ENCODE results near the gene SRSF2.
A peak's percentile ranks its signal among the peaks of the same experiment; 100 is the strongest.
"Not testable (repeated sequence)": the region's sequence is repeated elsewhere in the genome, so short reads cannot be mapped to it uniquely, and the experiment has no call there.

Gene SRSF2

DNA sequence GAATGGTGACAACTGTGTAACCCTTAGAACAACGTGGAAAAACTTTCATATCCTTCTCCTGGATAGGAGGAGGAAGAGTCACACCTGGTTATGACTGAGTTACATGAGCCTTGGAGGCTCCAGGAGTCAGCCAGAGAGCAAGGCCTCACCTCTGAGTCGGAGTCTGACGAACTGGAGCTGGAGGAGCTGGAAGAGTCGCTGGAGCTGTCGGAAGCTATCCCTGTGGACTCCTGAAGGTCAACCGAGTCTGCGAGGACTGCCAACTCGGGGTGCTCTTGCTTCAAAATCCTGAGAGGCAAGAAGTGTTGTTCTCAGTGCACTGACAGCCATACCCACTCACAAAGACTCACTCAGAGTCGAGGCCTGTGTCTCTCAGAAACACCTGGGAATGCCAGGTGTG lies 16.9 kb downstream of the SRSF2 start:
- DNase-seq: no peak

DNA sequence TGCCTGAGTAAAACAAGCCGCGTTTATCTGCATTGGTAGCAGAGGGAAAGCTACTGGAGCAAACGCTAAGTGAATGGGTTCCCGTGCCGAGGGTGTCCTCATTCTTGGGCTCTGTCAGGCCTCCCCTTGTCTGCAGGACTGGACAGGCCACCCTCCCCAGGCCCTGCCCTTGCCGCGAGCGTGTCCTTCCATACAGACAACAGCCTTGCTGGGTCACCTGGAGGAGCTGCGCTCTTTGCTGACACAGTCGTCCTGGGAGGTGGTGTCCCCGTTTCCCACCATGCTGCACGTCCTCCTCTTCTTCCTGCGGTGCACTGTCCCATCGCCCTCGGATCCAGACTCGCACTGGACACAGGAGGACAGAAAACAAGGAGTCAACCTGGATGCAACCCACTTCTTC lies 18.6 kb downstream of the SRSF2 start:
- no peak for DNase-seq

GRCh38 chr17:76716839-76717215 lies 20.3 kb downstream of the SRSF2 start:
- DNase-seq: no peak

DNA sequence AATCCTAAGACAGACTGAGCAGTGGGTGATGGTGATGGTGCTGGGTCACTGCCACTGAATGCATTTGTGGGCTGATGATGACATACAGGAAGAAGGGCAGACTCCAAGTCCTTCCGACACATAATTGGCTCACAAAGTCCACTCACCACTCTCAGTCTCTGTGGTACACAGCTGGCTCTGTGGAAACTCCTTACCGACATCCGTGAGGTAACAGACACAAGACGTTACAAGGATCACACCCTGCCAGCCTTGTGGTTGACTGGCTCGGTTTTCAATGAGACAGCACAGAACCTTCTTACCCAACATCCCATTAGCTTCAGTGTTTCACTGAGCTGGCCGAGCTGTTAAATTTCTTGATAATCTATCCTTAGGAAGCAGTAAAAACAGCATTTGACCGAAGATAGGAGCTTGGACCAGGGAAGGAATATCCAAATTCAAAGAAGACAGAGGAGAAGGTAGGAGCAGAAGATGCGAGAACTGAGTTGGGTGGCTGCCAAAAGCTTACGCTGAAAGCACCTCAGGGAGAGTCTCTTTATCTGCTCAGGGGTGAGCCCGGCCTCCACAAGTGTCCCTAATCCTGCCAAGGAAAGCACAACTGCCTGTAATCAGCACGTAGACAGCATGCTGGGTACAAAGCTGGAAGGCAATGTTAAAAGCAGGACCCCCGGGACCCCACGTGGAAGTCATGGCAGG lies 20.8 kb downstream of the SRSF2 start:
- peak; percentile 46 for DNase-seq

- no peak for DNase-seq
Observed at GRCh38 chr17:76715496-76715830, 21.7 kb downstream of the SRSF2 start.

- peak; percentile 72 for DNase-seq
Observed at GRCh38 chr17:76714822-76715495, 22.2 kb downstream of the SRSF2 start.

DNA sequence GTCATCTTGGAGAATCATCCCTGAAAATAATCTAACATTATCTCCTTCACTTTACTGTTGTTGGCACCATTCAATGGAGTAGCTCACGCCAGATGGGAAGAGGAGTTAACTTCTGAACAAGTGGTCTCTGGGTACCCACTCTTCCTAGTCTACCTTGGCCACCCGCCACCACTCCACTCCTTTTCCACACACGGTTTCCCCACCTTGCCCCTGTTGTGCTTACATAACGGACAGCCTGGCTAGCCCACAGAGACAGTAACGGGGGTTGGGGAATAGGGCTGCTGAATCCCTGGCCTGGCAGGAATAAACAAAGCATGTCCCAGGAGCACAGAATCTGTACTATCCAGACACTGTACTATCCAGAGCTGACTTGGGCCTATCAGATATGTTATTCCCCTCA lies 22.8 kb downstream of the SRSF2 start:
- DNase-seq: no peak

- no peak for DNase-seq
Observed at GRCh38 chr17:76713765-76714164, 23.4 kb downstream of the SRSF2 start.

GRCh38 chr17:76712321-76712720 lies 24.8 kb downstream of the SRSF2 start:
- DNase-seq: not testable (repeated sequence)

DNA sequence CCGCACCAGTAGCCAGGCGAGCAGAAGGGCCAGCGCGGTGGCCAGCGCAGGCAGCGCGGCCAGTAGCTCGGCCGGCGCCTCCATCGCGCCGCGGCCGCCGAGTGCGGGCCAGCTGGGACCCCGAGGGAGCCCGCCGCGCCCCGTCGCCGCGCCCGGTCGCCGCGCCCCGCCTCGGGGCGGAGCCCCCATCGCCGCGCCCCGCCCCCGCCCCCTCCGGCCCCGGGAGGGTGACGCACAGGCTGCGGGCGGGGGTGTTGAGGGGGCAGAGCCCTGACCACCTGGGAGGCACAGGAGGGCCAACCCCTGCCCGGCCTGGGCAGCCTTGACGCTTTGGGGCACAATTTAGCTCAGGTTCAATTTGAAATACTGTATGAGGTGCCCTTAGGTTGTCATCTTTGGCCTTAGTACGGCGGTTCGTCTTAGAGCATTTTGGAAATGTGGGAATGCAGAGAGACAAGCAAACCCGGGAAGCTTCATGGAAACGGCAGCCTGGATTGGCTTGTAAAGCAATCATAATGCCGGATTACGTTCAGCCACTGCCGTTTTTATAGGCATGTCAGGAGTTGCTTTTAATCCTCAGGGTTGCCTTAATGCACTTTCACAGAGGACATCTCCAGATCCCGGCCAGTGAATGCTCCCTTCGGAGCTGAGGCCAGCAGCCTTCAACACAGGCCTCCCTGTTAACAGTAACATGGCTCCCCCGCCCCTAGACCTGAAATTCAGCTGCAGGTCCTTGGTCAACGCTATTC lies 26.1 kb downstream of the SRSF2 start, which contains the start of gene MXRA7:
TSS of gene MXRA7 (minus strand) at position 103 of the 749 bp plus-strand sequence. CDS start at position 84, 19 bp downstream.
- DNase-seq: peak; percentile 35

DNA sequence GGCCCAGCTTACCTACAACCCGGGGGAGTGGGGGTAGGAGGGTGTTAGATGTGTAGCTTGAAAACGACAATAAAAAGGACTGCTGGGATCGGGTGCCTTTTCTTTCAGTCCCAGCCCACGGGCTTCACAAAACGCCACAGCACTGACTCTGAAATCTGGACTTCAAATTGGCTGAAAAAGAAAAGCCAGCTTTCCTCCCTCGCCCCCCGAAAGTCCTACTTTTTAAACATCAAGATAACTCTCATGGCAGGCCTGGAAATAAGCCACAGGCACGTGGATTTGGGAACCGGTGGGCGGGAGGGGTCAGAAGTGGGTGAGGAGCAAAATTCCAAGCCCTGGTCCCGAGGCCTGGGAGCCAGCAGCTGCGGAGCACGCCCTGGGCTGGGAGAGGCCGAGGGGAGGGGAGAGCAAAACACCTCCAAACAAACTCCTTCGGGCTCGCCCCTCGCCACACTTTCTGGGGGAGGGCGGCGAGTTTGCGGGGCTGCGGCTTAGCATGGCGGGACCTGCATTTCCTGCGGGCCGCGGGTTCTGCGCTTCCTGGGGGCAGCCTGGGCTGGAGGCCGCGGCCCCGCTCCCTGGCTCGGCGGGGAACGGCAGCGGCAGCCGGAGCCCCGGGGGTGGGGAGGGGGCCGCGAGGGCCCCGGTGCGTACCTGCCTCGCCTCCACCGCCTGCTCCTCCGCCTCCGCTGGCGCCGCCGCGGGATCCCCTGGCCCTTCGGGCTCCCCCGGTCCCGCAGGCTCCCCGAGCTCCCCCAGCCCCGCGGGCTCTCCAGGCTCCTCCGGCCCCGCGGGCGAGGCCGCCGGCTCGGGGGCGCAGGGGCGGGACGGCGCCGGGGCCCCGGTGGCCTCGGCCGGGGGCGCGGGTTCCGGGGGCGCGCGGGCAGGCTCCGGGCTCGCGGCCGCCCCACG lies 26.9 kb downstream of the SRSF2 start:
- not testable (repeated sequence) for DNase-seq

DNA sequence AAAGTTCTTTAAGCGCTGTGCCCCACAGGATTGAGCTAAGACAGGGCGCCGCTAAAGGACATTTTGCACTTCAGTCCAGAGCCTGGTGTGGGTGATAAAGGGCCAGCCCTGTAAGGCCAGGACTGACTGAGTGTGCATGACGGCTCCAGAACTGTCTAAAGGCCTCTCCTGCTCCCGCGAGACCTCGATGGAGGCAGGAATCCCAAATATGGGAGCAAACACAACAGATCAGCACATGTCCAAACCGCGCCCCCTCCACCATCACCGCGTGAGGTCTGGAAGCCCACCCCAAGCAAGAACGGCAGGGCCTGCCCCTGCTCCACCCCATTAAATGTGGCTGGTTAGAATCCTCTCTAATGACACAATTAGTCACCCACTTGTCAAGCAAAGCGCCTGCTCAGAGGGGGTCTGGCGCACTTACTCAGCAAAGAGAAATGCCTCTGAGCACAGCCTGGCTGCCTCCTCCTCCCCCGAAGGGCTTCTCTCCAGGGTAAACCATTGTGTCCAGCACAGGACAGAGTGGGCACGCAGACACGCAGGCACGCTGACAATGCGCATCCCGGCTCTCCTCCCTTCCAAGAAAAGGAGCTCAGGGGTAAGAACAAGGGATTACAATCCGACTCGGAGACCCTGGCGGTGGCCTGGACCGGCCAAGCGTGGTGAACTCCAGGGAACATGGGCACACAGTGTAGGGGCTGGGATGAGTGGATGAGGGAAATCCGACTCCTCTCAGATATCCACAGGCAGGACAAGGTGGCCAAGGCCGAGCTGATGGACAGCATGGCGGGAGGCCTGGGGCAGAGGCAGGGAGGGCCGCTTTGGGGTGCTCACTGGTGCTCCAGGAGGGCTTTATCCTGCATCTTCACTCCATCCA lies 27.8 kb downstream of the SRSF2 start:
- DNase-seq: no peak

- no peak for DNase-seq
Observed at GRCh38 chr17:76707985-76708807, 28.9 kb downstream of the SRSF2 start.

DNA sequence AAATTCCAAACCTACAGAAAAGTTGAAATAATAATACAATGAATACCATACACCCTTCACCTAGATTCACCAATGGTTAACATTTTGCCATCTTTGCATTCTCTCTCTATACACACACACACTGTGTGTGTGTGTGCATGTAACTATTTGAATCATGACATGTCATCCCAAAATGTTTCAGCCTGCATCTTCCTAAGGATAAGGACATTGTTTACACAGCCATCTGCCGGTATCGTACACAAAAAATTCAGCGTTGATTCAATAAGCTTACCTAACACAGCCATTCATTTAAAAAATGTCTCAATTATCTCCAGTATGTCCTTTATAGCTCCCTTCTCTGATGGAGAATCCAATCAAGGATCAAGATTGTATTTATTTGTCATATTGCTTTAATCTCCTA lies 30.3 kb downstream of the SRSF2 start:
- DNase-seq: no peak

DNA sequence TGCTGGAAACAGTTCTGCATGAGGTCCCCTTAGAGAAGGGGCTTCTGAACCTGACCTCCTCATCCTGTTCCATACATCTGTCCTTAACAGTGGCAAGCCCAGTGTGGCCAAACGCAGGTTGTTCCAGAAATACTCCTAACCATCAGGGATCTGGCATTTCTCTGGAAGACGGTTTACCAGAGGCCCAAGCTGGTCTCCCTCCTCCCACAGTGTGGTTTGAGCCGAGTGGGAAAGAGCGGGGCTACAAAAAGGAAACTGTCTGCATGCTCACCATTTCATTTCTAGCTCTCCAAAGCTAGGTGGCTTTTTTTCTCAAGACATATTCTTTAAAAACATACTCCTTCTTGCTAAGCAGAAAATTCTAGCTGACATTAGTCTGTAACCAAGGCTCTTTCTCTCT lies 32.3 kb downstream of the SRSF2 start:
- DNase-seq: no peak

- no peak for DNase-seq
Observed at GRCh38 chr17:76702941-76703637, 34.0 kb downstream of the SRSF2 start.

DNA sequence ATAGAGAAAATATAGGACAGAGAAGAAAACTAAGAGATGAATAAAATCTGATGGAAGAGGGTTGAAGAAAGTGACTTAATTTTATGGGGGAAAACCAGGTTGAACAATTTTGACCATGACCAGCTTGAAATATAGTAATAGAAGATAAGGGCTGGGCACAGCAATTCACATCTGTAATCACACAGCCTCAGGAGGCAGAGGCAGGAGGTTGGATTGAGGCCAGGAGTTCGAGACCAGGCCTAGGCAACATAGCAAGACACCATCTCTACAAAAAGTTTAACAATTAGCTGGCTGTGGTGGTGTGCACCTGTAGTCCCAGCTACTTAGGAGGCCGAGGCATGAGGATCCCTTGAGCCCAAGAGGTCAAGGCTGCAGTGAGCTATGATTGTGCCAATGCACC lies 35.1 kb downstream of the SRSF2 start:
- no peak for DNase-seq

DNA sequence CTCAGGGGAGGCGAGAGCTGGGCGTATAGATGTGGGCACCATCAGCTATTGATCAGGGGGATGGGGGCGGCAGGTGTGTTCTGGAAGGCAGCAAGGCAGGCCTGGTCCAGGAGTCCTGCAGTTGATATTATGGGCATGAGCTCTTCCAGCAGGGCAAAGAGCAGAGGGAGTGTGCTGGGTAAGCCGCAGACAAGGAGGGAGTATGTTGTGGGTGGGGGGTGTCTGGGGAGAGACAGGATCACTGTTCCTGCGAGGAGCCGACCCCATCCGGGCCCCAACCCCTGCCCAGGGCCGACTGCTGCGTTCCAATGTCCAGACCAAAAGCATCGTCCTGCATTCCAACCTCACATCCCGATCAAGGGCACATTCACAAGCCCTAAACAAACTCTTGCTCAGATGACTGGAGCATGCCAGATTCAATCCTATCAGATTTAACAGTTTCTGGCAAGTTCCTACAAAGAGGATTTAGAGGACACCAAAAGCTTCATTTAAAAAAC lies 35.6 kb downstream of the SRSF2 start:
- DNase-seq: no peak

DNA sequence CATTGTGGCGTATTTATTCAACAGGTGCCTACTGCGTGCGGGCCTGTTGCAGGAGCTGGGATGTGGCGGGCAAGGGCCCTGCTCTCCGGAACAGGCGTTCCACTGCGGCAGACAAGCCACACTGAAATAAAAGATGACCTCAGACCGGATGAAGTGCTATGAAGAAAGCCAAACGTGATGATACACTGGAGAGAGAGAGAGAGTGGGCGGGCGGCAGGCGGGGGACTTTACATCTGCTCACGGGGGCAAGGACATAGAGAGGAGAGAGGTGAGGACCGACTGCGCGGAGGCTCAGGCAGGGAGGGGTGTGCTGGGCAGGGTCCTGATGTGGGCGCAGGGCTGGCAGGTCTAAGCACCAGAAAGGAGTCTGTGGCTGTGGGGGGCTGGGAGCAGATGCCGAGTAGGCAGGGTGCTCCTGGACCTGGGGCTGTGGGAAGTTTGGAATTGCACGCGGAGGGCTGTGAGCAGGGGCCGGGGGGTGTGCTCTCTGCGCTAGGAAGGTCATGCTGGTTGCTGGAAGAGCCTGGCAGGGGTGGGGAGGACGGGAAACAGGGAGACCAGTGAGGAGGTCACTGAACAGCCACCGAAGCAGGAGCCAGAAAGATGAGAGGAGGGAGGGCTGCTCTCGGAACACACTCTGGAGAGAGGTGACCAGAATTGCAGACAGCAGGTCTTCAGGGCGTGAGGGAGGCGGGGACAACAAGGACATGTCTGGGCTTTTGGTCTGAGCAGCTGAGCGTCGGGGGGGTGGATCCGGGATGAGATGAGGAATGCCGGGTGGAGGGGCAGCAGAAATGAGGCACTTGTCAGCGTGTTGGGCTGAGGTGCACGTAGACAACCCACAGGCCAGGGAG lies 36.3 kb downstream of the SRSF2 start:
- no peak for DNase-seq
